Mesendoderm (in vitro differentiated cells): ENCODE data around the gene CNTLN.

Experiments used
- DNase-seq: peaks from one replicate; pipeline ENCODE4 v3.0.0; 2013
- H2AK5ac ChIP-seq: 2 replicates; pipeline ENCODE4 v1.6.1; 2013; ENCODE audit warnings: low read length, inconsistent platforms
- H2BK120ac ChIP-seq: 2 replicates; pipeline ENCODE4 v1.6.1; 2013; ENCODE audit warnings: low read depth, mild to moderate bottlenecking, low read length, moderate library complexity, mixed read lengths
- H2BK15ac ChIP-seq: replicated peaks from 2 replicates; pipeline ENCODE4 v1.6.1; 2013; ENCODE audit warnings: low read depth, mild to moderate bottlenecking, moderate library complexity
- H2BK5ac ChIP-seq: 2 replicates; pipeline ENCODE4 v1.6.1; 2013; ENCODE audit warnings: low read length, inconsistent platforms
- H3K18ac ChIP-seq: 2 replicates; pipeline ENCODE4 v1.6.1; 2013; ENCODE audit warnings: mild to moderate bottlenecking, low read length, mixed read lengths
- H3K23ac ChIP-seq: one replicate; pipeline ENCODE4 v1.6.1; 2013; ENCODE audit warnings: low read length
- H3K27ac ChIP-seq: 2 replicates; pipeline ENCODE4 v1.5.1; 2013; ENCODE audit warnings: low read depth, mild to moderate bottlenecking, inconsistent platforms, low read length, moderate library complexity
- H3K27me3 ChIP-seq: 2 replicates; pipeline ENCODE4 v1.6.1; 2013; ENCODE audit warnings: low read length, control low read depth, mild to moderate bottlenecking, inconsistent platforms; ENCODE audit not compliant: insufficient read depth, poor library complexity
- H3K36me3 ChIP-seq: 2 replicates; pipeline ENCODE4 v1.6.1; 2013; ENCODE audit warnings: low read length, inconsistent platforms; ENCODE audit not compliant: control insufficient read depth, insufficient read depth
- H3K4ac ChIP-seq: one replicate; pipeline ENCODE4 v1.6.1; 2013; ENCODE audit warnings: low read depth, mild to moderate bottlenecking, low read length, moderate library complexity
- H3K4me1 ChIP-seq: 2 replicates; pipeline ENCODE4 v1.6.1; 2013; ENCODE audit warnings: low read depth, low read length, inconsistent platforms; ENCODE audit not compliant: control insufficient read depth
- H3K4me2 ChIP-seq: 2 replicates; pipeline ENCODE4 v1.6.1; 2013; ENCODE audit warnings: low read length
- H3K4me3 ChIP-seq: 2 replicates; pipeline ENCODE4 v1.5.1; 2013; ENCODE audit warnings: mild to moderate bottlenecking, low read length
- H3K56ac ChIP-seq: one replicate; pipeline ENCODE4 v1.6.1; 2013; ENCODE audit warnings: low read length
- H3K79me1 ChIP-seq: 2 replicates; pipeline ENCODE4 v1.6.1; 2013; ENCODE audit warnings: low read length, inconsistent platforms
- H3K79me2 ChIP-seq: 2 replicates; pipeline ENCODE4 v1.6.1; 2013; ENCODE audit warnings: mild to moderate bottlenecking, low read length; ENCODE audit not compliant: control insufficient read depth, insufficient read depth
- H3K9ac ChIP-seq: 2 replicates; pipeline ENCODE4 v1.6.1; 2013; ENCODE audit warnings: low read length, inconsistent platforms
- H4K5ac ChIP-seq: one replicate; pipeline ENCODE4 v1.6.1; 2013; ENCODE audit warnings: low read length
- H4K8ac ChIP-seq: one replicate; pipeline ENCODE4 v1.6.1; 2013; ENCODE audit warnings: low read depth, mild to moderate bottlenecking, control low read depth, low read length, moderate library complexity
- WGBS: extraction: QIAGEN DNeasy Blood & Tissue Kit; methylation state at CpG from one replicate; pipeline ENCODE4 v1.1.7; 2013; ENCODE audit warnings: low lambda C conversion rate, missing lambda C conversion rate; ENCODE audit not compliant: insufficient coverage; ENCODE audit errors: extremely low coverage; 5-methylcytosine and 5-hydroxymethylcytosine counted together

Gene CNTLN

DNA sequence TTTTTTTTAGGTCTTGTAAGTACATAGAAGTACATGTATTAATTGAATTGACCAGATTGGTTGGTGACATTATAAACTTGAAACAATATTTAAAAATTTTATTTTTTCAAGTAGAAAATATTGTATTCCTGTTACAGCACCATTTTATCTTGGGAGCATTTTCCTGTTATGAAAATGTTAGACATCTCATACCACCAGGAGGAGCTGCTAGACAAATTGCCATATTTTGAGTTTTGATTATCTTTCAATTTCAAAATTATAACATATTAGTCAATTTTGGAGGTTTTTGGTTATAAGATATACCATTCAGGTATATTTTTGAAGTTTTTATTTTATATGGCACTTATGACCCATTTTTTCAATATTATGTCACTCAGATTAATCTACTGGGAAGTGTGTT, 84.4 kb downstream of the CNTLN start:
- Histone ChIP-seq H3K4me2 (no peak overlapping the region), H3K27ac (no peak overlapping the region), H3K4me3 (no peak overlapping the region), H3K56ac (no peak overlapping the region), H3K36me3 (no peaks in the 10 kb centered on the region), H4K5ac (no peak overlapping the region), H3K4ac (no peak overlapping the region), H4K8ac (no peak overlapping the region), H2AK5ac (no peak overlapping the region), H3K79me1 (peaks cover 1% of the 10 kb centered on the region), H3K18ac (no peak overlapping the region), H2BK5ac (no peak overlapping the region), H2BK120ac (no peak overlapping the region), H2BK15ac (no peak overlapping the region), H3K23ac (no peak overlapping the region), H3K79me2 (no peaks in the 10 kb centered on the region), H3K27me3 (no peaks in the 10 kb centered on the region), H3K9ac (no peak overlapping the region), H3K4me1 (no peaks in the 10 kb centered on the region)
- DNase-seq = no peak

- no peak overlapping the region for H4K5ac ChIP-seq
- no peak overlapping the region for H2AK5ac ChIP-seq
- no peak overlapping the region for H3K23ac ChIP-seq
- no peaks in the 10 kb centered on the region for H3K36me3 ChIP-seq
- H3K27ac ChIP-seq = no peak overlapping the region
- H4K8ac ChIP-seq = no peak overlapping the region
- H2BK15ac ChIP-seq = no peak overlapping the region
- no peak overlapping the region for H3K9ac ChIP-seq
- no peaks in the 10 kb centered on the region for H3K79me2 ChIP-seq
- no peaks in the 10 kb centered on the region for H3K79me1 ChIP-seq
- H3K4me2 ChIP-seq = no peak overlapping the region
- no peaks in the 10 kb centered on the region for H3K4me1 ChIP-seq
- WGBS = no CpG with 5 or more reads among the region's 7 CpGs
- no peak overlapping the region for H3K4me3 ChIP-seq
- no peak overlapping the region for H3K4ac ChIP-seq
- no peak overlapping the region for H2BK5ac ChIP-seq
- no peak overlapping the region for H3K56ac ChIP-seq
- no peak for DNase-seq
- H3K27me3 ChIP-seq = no peaks in the 10 kb centered on the region
- H3K18ac ChIP-seq = no peak overlapping the region
- H2BK120ac ChIP-seq = no peak overlapping the region
Observed at GRCh38 chr9:17222932-17223331, 88.1 kb downstream of the CNTLN start.

- Histone ChIP-seq H2BK5ac (no peak overlapping the region), H4K8ac (no peak overlapping the region), H2BK15ac (no peak overlapping the region), H3K56ac (no peak overlapping the region), H3K27me3 (no peaks in the 10 kb centered on the region), H3K79me2 (no peaks in the 10 kb centered on the region), H4K5ac (no peak overlapping the region), H3K4me3 (no peak overlapping the region), H3K4me1 (no peaks in the 10 kb centered on the region), H2AK5ac (no peak overlapping the region), H3K9ac (no peak overlapping the region), H2BK120ac (no peak overlapping the region), H3K18ac (no peak overlapping the region), H3K23ac (no peak overlapping the region), H3K4me2 (no peak overlapping the region), H3K27ac (no peak overlapping the region), H3K36me3 (no peaks in the 10 kb centered on the region), H3K4ac (no peak overlapping the region), H3K79me1 (no peaks in the 10 kb centered on the region)
- no peak for DNase-seq
- no CpG with 5 or more reads among the region's 1 CpG for WGBS
Observed at GRCh38 chr9:17225407-17225806, 90.6 kb downstream of the CNTLN start.

DNA sequence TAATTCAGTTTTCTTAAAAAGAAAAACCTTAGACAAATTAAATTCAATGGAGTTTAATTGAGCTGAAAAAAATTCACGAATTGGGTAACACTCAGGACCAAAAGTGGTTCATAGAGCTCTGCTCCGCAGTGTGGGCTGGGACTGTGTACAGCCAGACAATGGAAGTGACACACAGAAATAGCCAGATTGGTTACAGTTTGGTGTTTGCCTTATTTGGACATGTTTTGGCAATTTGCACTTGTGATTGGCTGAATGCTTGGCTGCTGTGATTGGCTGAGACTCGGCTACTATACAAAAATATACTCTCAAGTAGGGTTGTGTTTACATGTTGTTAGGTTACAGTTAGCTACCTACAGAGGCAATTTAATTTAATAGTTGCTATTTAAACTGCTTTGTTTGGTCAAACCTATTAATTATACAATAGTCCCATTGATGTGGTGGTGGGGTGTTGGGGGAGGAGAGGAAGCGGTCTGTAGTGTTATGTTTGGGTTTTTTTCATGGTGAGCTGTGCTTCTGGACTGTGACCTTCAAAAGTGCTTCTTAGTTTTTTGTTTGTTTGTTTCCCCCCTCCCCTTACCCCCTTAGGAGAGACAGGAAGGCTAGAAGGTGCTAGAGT, 95.2 kb downstream of the CNTLN start:
- no peak overlapping the region for H3K4me3 ChIP-seq
- H3K9ac ChIP-seq = no peak overlapping the region
- H2AK5ac ChIP-seq = no peak overlapping the region
- H3K27me3 ChIP-seq = no peaks in the 10 kb centered on the region
- H2BK15ac ChIP-seq = no peak overlapping the region
- DNase-seq = peak; percentile 9
- no peak overlapping the region for H3K4ac ChIP-seq
- no peak overlapping the region for H2BK5ac ChIP-seq
- no peak overlapping the region for H3K23ac ChIP-seq
- no CpG with 5 or more reads among the region's 4 CpGs for WGBS
- H4K5ac ChIP-seq = no peak overlapping the region
- H3K4me2 ChIP-seq = no peak overlapping the region
- no peak overlapping the region for H2BK120ac ChIP-seq
- no peak overlapping the region for H3K27ac ChIP-seq
- H3K79me2 ChIP-seq = no peaks in the 10 kb centered on the region
- no peaks in the 10 kb centered on the region for H3K4me1 ChIP-seq
- H4K8ac ChIP-seq = no peak overlapping the region
- H3K36me3 ChIP-seq = no peaks in the 10 kb centered on the region
- no peak overlapping the region for H3K18ac ChIP-seq
- no peak overlapping the region for H3K56ac ChIP-seq
- H3K79me1 ChIP-seq = no peaks in the 10 kb centered on the region

- Histone ChIP-seq H2BK5ac (no peak overlapping the region), H2BK15ac (no peak overlapping the region), H3K4ac (no peak overlapping the region), H4K5ac (no peak overlapping the region), H3K27me3 (no peaks in the 10 kb centered on the region), H3K36me3 (no peaks in the 10 kb centered on the region), H3K79me1 (no peaks in the 10 kb centered on the region), H3K23ac (no peak overlapping the region), H3K79me2 (no peaks in the 10 kb centered on the region), H3K18ac (no peak overlapping the region), H3K27ac (no peak overlapping the region), H3K4me2 (no peak overlapping the region), H3K9ac (no peak overlapping the region), H2AK5ac (no peak overlapping the region), H4K8ac (no peak overlapping the region), H3K4me1 (no peaks in the 10 kb centered on the region), H2BK120ac (no peak overlapping the region), H3K4me3 (no peak overlapping the region), H3K56ac (no peak overlapping the region)
- WGBS = no CpG with 5 or more reads among the region's 1 CpG
- DNase-seq = no peak
Observed at GRCh38 chr9:17230646-17231045, 95.8 kb downstream of the CNTLN start.

GRCh38 chr9:17236147-17236546, 101.3 kb downstream of the CNTLN start:
- H3K36me3 ChIP-seq = no peaks in the 10 kb centered on the region
- H2BK15ac ChIP-seq = no peak overlapping the region
- H3K4me3 ChIP-seq = no peak overlapping the region
- no CpG with 5 or more reads among the region's 2 CpGs for WGBS
- no peak overlapping the region for H4K8ac ChIP-seq
- no peak overlapping the region for H4K5ac ChIP-seq
- no peak overlapping the region for H3K56ac ChIP-seq
- no peak for DNase-seq
- no peak overlapping the region for H3K27ac ChIP-seq
- H2BK120ac ChIP-seq = no peak overlapping the region
- H3K18ac ChIP-seq = no peak overlapping the region
- H2BK5ac ChIP-seq = no peak overlapping the region
- H3K4ac ChIP-seq = no peak overlapping the region
- no peak overlapping the region for H3K23ac ChIP-seq
- H2AK5ac ChIP-seq = no peak overlapping the region
- no peaks in the 10 kb centered on the region for H3K79me2 ChIP-seq
- H3K4me2 ChIP-seq = no peak overlapping the region
- no peaks in the 10 kb centered on the region for H3K4me1 ChIP-seq
- no peaks in the 10 kb centered on the region for H3K79me1 ChIP-seq
- H3K27me3 ChIP-seq = no peaks in the 10 kb centered on the region
- H3K9ac ChIP-seq = no peak overlapping the region
